Measurements from ENCODE around the gene SH2B2. TPM values are rescaled to one million over a fixed set of nuclear protein-coding genes. Genes with fewer than 3 reads are reported as not detected.

The SH2B2 gene
- total RNA-seq, 4 donors from 2014 or later = 3.3 to 7.5 (median 3.7) TPM

- no peak for TF ChIP-seq CTCF (IDR thresholded peaks at IDR 0.05; ENCODE audit: low read depth)
These were observed 34.9 kb upstream of the SH2B2 start for GRCh38 chr7:102251531-102252365.

DNA sequence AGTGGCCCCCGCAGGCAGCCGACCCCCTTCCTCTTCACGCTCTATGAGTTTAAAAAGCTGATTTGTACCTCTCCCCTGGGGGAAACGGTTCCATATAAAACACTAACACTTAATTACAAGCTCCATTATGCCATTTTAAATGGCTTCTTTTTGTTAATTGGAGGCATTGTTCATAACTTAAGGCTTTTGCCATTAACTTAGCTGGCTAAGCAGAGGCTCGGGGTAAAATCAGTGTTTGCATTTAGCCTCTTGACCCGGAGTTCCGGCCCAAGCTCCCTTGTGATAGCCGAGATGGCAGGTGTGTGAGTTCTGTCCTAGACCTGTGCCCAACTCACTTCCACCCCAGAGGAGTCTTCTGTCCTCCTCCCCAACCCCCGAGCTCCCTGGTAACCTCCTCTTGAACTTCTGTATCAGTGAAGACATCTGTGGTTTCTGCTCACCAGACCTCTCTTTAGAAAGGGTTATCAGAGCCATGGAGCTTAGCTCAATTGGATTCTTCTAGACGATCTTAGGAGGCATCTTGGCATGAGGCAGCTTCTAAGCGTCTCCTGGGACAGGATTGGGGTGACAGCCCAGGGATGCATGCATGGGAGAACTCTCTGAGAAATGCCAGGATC is 34.2 kb upstream of the SH2B2 start:
- no peak for TF ChIP-seq CTCF (IDR thresholded peaks at IDR 0.05; ENCODE audit: low read depth)

DNA sequence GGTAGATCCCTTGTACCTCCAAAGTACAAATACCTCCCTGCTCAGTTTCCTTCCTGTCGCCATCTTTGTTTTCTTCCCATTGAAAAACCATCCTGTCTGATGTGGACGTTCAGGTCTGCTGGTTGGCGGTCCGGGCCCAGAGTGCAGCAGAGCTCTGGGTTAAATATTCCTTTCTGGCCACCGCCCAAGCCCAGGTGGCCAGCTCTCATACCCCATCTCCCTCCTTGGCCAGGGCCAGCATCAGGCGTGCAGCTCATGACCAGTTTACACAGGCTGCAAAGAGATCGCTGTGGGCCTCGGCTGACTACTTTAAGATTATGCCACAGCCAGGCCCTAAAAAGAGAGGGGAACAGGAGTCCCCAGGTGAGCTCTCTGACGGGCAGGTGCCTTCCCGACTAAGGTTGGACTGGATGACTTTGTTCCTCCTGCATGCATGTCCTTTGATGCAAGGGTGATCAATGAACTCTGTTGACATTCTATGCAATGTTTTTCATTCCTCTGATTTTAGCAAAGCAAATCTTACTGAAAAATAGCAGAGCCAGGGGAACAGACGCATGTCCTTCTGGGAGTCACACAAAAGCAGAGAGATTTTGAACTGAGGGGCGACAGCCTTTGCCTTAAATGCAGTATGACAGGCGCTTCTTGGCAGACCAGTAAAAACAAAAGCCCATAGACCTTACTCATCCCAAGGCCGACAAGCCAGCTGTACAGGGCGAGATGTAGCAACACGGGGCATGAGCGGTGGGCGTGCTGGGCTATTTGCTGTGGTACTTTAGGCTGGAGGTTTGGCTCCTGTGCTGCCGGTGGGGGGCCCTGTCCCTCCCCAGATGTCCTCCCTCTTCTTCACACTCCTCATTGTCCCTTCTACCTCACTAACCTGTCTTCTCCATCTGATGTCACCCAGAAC is 33.3 kb upstream of the SH2B2 start:
- TF ChIP-seq CTCF (IDR thresholded peaks at IDR 0.05; ENCODE audit: low read depth) = no peak

GRCh38 chr7:102253973-102254370 is 32.7 kb upstream of the SH2B2 start:
- no peak for TF ChIP-seq CTCF (IDR thresholded peaks at IDR 0.05; ENCODE audit: low read depth)

- no peak for TF ChIP-seq CTCF (IDR thresholded peaks at IDR 0.05; ENCODE audit: low read depth)
These were observed 32.1 kb upstream of the SH2B2 start for GRCh38 chr7:102254521-102254920.

GRCh38 chr7:102255501-102255900 is 31.2 kb upstream of the SH2B2 start:
- no peak for TF ChIP-seq CTCF (IDR thresholded peaks at IDR 0.05; ENCODE audit: low read depth)

DNA sequence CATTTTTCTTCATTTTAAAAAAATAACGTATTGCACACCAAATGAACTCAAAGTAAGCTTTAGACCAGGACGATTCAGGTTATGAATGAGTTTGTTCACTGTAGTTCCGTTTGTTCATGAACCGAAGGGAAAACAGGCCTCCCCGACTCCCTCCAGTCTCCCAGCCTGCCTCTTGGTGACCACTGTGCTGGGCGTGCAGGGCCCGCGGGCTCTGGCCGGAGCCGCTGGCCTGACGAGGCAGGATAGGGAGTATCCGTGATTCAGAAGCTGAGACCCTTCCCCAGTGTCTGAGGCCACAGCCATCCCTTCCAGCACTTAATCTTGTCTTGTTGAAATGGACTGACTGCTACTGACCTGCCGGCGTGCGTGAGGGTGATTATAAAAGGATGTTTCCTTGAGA is 30.8 kb upstream of the SH2B2 start:
- TF ChIP-seq CTCF (IDR thresholded peaks at IDR 0.05; ENCODE audit: low read depth) = no peak

Measured in subcutaneous adipose tissue (tissue), 4 donors.